ENCODE data around the gene CNGA3.
"Not testable (repeated sequence)": the region's sequence is repeated elsewhere in the genome, so short reads cannot be mapped to it uniquely, and the experiment has no call there.

CNGA3 gene

DNA sequence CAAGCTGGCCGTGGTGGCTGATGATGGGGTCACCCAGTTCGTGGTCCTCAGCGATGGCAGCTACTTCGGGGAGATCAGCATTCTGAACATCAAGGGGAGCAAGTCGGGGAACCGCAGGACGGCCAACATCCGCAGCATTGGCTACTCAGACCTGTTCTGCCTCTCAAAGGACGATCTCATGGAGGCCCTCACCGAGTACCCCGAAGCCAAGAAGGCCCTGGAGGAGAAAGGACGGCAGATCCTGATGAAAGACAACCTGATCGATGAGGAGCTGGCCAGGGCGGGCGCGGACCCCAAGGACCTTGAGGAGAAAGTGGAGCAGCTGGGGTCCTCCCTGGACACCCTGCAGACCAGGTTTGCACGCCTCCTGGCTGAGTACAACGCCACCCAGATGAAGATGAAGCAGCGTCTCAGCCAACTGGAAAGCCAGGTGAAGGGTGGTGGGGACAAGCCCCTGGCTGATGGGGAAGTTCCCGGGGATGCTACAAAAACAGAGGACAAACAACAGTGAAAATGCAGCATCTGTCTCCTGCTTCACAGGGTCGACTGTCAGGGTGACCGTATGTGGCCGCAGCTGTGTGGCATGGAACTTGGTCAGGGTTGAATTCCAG is 50.6 kb downstream of the CNGA3 start:
- DNase-seq, result no peak

DNA sequence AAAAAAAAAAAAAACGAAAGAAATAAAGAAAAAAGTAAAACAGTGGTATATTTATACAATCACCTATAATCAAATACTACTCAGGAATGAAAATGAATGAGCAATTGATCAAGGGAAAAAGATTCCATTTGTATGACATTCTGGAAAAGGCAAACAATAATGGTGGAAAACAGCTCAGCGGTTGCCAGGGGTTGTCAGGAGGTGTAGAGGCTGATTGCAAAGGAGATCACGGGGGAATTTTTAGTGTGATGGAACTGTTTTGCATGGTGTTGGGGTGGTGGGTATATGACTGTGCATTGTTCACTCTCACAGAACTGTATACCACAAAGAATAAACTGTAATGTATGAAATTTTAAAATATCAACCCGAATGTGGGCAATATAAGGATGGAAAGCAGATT is 52.9 kb downstream of the CNGA3 start:
- no peak for DNase-seq

DNA sequence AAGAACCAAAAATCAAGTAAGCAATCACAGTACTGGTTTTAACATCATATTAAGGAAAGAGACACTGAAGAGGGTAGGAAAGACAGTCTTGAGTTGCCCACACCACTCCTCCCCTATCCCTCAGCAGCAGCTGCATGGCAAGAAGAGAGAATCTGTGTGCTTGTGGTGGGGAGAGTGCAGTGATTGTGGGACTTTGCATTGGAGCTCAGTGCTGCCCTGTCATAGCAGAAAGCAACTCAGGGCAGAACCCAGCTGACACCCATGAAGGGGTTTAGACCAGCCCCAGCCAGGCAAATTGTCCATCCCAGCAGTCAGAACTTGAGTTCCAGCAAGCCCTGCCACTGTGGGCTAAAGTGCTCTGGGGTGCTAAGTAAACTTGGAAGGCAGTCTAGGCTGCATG is 57.6 kb downstream of the CNGA3 start:
- no peak for DNase-seq

DNA sequence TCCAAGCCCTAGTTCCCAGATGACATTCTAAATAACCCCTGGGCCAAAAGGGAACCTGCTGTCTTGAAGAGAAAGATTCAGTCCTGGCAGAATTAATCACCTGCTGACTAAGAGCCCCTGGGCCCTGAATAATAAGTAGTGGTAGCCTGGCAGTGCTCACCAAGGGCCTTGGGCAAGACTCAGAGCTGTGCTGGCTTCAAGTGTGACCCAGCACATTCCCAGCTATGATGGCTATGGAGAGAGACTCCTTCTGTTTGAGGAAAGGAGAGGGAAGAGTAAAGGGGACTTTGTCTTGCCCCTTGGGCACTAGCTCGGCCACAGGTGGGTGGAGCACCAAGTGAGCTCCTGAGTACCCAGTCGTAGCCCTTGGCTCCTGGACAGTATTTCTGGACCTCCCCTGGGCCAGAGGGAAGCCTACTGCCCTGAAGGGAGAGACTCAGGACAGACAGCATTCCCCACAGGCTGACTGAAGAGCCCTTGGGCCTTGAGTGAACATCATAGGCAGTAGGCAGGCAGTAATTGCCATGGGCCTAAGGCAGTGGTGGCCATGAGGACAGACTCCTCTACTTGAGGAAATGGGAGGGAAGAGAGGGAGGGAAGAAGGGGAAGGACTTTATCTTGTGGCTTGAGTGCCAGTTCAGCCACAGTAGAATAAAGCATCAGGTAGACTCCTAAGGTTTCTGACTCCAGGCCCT is 58.4 kb downstream of the CNGA3 start:
- DNase-seq, result peak in 1 of 58 donors; percentile 8

DNA sequence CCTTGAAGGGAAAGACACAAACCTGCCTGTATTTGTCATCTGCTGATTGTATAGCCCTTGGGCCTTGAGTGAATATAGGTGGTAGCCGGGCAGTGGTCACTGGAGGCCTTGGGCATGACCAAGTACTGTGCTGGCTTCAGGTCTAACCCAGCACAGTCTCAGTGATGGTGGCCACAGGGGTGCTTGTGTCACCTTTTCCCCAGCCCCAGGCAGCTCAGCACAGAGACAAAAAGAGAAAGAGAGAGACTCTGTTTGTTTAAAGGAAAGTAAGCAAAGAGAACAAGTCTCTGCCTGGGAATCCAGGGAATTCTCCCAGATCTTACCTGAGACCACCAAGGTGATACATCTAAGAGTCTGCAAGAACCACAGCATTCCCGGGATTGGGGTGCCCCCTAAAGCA is 59.0 kb downstream of the CNGA3 start:
- DNase-seq, result no peak

DNA sequence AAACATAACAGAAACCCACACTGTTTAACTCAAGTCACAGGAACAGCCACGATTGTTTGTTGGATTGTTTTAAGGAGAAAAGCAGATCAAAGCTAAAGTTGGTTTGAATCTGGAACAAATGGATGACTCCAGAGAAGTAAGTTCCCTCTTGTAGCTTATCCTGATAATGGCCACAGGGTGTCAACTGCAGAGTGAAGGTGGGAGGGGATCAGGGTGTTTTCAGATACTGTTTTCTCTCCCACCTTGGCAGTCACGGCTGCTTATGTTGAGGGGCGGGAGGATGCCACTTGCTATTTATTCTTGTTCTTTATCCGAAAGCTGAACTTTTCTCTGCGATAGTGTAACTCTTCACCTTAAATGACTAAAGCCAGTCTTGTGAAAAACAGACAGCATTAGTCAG is 61.9 kb downstream of the CNGA3 start:
- no peak for DNase-seq

DNA sequence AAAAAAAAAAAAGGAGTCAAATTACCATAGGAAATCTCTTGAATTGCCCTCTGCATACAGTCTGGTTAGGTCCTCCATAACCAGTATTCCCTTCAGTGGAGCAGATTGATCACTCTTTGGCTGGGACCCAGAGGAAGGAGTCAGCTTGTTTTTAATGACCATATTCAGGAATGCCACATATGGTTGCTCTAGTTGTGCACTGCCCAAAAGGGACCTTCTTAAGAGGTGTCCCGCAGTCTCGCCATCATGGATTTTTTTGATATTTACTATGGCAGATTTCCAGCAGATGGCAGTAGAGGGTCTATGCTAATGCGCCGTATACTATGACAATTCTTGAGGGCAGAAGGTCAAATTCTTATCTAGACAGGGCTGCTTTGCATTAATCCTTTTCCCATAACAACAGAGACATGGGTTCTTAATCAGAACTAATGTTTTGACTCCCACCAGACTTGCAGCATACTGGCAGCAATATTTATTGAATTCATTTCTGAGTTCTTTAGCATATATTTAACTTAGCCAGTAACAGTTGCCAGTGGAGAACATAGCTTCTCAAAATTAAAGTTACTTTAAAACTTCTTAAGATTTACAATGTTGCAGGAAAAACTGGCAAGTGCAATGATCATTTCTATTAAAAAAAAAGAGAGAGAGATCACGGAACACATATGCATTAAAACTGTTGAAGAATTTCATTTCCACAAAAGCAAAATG is 66.6 kb downstream of the CNGA3 start:
- peak in 11 of 58 donors; percentile 1 to 38 (median 12) for DNase-seq

DNA sequence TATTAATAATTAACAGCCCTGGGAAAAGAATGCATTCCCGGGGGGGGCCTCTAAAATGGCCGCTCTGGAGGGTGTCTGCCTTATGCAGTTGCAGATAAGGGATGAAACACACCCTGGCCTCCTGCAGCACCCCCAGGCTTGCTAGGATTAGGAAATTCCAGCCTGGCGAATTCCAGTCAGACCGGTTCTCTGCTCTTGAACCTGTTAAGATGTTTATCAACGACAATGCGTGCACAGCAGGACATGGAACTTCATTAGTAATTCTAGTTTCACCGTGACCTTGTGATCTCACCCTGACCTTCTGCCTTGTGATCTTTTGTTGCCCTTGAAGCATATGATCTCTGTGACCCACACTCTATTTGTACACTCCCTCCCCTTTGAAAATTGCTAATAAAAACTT is 68.0 kb downstream of the CNGA3 start:
- DNase-seq, result not testable (repeated sequence)

DNA sequence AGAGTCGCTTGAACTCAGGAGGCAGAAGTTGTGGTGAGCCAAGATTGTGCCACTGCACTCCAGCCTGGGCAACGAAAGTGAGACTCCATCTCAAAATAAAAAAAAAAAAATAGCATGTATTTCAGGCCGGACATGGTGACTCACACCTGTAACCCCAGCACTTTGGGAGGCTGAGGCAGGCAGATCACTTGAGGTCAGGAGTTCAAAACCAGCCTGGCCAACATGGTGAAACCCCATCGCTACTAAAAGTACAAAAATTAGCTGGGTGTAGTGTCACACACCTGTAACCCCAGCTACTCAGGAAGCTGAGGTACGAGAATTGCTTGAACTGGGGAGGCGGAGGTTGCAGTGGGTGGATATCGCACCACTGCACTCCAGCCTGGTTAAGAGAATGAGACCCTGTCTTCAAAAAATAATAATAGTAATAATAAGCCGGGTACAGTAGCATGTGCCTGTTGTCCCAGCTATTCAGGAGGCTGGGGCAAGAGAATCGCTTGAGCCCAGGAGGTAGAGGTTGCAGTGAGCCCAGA is 69.5 kb downstream of the CNGA3 start:
- not testable (repeated sequence) for DNase-seq

DNA sequence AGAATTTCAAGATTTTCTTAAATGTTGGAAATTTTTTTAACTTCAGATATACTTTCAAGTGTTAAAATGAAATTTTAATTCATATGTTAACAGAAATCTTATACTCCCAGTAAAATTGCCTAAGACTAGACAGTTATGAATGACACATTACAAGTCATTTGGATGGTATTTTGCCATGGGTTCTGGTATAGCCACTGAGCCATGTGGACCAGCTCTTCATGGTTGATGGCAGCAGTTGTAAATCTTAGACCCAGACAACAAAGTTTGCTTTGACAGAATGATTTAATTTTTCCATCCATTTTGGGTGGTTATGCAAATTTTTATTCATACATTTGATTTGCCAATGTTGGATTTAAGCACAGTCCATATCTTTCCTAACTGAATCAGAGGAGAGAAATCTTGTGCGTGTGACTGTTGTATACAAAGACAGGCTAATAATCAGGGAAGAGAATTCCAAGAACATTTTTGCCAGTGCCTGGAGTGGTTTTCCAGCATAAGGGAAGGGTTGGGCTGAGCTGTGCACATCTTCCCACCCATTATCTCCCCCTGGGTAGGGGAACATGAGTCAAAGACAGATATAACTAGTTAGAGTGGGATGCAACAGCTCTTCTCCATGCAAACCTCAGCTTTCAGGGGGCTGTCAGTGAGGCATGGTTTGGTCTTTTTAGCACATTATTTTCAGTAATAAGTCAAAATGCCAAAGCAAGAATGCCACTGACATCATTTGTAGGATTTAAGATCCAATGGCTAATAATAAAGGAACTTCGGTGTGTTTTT is 70.3 kb downstream of the CNGA3 start:
- no peak for DNase-seq

DNA sequence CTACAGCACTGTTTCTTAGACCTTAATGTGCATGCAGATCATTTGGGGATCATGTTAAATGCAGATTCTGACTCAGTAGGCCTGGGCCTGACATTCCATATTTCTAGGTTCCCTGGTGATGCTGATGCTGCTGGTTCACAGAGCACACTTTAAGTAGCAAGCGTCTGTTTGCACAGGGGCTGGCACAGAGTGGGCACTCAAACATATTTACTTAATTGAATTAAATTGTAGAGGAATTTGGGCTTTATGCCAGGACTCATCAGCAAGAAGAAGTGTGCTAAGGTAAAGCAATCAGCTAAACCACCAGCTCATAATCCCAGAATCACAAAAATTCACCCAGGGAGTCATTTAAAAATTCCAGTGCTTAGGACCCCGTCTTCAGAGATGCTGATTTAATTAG is 73.3 kb downstream of the CNGA3 start:
- DNase-seq, result no peak

DNA sequence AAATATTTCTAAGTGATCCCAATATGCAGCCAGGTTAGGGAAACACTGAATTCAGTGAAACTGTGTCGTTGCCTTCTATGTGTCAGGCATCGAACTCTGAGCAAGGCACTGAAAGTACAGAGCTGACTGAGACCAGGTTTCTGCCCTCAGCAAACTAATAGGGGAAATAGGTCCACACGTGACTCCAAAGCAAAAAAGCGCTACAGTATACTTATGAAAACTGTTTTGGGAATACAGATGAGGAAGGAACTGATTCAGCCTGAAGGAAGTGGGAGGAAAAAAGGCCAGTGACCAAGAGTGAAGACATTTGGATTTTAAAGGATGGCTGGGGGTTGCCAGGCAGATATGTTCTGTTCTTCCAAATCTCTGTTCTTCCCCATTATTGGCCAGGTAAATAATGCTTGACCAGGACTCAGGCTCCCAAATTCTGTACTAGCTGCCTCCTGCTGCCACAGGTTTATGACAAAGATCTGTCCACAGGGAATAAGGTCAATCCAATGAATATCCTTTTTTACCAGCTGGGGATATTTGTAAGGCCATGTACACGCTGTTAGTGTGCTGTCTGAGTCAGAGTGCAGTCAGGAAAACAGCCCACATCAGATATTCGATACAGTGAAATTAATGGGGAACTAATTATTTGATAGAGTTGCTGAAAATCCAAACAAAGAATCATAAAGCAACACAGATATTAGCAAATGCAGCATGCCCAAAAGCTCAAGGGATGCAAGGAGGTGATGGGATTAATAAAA is 73.9 kb downstream of the CNGA3 start:
- DNase-seq, result no peak

DNA sequence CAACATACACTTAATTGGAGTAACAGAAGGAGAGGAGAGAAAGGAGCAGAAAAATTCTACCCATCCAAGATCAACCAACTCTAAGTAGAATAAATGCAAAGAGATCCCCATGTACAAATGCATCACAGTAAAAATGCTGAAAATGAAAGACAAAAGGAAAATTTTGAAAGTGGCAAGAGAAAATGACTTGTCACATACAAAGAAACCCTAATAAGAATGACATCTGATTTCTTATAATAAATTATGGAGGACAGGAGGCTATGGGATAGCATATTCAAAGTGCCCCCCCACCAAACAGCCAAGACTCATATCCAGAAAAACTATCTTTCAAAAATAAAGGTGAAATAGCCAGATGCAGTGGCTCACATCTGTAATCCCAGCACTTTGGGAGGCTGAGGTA is 76.2 kb downstream of the CNGA3 start:
- DNase-seq, result no peak

DNA sequence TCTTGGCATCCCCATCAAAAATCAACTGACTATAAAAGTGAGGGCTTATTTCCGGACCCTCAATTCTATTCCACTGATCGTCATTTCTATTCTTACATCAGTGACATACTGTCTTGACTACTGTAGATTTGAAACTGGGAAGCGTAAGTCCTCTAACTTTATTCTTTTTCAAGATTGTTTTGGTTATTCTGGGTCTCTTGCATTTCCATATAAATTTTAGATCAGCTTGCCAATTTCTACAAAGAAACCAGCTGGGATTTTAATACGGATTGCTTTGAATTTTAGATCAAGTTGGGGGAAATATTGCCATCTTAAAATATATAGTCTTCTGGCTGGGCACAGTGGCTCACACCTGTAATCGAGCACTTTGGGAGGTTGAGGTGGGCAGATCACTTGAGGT is 80.5 kb downstream of the CNGA3 start:
- DNase-seq, result no peak

DNA sequence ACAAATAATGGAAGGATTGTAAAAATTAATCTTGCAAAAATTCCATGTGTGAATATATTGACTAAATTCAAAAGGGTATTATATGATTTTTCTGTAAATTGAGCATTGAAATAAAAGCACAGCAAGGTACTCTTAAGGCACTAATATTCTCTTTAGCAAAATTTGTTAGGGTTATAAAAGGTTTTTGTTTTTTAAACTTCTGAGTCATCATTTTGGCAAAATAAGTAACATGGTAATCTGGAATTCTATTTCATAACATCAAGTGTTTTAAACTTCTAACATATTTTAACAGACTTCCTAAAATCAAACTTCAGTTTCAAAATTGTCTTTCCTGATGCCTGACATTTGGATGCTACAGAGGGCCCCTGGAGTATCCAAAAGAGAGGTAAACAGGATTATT is 85.9 kb downstream of the CNGA3 start:
- DNase-seq, result no peak

DNA sequence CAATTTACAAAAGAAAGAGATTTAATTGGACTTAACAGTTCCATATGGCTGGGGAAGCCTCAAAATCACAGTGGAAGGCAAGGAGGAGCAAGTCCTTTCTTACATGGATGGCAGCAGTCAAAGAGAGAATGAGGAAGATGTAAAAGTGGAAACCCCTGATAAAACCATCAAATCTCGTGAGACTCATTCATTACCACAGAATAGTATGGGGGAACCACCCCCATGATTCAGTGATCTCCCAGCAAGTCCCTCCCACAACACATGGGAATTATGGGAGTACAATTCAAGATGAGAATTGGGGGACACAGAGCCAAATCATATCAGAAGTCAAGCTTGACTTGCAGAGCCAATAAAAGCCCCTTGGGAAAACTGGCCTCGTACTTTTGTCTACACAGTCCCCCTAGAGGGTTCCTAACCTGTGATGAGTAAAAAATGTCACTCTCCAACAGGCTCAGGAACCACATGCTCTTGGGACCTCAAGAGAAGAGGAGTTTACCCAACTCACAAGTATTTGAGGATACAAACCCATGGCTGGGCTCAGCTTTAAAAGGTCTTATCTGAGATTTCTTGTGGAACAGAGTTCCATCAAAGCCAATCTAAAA is 87.2 kb downstream of the CNGA3 start:
- DNase-seq, result no peak

DNA sequence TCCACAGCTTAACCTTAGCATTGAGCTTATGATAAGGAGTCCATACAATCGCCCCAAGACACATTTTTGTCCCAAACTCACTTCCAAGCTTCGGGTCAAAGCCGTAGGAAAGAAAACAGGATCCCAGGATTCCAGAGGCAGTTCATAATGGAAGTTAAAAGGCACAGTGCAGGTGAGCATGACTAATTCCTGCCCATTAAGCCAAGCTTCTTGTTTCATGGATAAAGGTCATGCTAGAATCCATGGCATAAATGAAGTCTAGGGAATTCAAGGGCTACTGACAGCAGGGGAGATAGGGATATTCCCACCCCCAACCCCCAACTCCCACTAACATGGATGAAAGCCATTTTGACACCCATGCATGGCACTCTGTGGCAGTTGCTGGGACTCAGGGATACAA is 88.2 kb downstream of the CNGA3 start:
- no peak for DNase-seq

DNA sequence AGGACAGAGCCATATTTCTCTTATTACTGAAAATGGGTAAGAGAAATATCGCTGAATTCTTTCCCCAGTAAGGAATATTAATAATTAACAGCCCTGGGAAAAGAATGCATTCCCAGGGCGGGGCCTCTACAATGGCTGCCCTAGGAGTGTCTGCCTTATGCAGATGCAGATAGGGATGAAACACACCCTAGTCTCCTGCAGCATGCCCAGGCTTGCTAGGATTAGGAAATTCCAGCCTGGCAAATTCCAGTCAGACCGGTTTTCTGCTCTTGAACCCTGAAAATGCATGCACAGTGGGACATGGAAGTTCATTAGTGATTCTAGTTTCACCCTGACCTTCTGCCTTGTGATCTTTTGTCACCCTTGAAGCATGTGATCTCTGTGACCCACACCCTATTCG is 89.4 kb downstream of the CNGA3 start:
- not testable (repeated sequence) for DNase-seq

DNA sequence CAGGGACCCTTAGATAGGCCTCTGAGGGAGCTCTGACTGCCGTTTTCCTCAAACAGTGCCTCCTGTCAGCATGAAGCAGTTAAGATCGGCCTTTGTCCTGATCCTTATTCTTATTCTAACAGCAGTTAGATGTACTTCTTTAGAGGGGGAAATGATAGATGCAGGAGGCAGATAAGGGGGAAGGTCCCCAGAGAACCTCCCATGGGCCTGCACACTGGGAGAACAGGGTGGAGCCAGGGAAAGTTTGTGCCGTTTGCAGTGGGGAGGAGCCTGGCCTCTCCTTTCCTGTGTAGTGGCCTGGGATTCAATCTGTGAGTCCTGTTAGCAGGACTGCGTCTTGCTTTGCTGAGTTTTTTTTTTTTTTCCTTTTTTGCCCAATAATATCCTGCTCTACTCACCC is 90.5 kb downstream of the CNGA3 start:
- no peak for DNase-seq

All from anterior cingulate cortex (tissue), 58 donors.